ENCODE data around the gene METTL2B. TPM values are rescaled to one million over a fixed set of nuclear protein-coding genes. Genes with fewer than 3 reads are reported as not detected.
A peak's percentile ranks its signal among the peaks of the same experiment; 100 is the strongest.
"Not testable (repeated sequence)": the region's sequence is repeated elsewhere in the genome, so short reads cannot be mapped to it uniquely, and the experiment has no call there.

METTL2B gene
- total and polyA plus RNA-seq, 2 donors (not counting 3 experiments of a cell fraction or from before 2014, with no cell fraction given), result 15.9 to 30.0 TPM

DNA sequence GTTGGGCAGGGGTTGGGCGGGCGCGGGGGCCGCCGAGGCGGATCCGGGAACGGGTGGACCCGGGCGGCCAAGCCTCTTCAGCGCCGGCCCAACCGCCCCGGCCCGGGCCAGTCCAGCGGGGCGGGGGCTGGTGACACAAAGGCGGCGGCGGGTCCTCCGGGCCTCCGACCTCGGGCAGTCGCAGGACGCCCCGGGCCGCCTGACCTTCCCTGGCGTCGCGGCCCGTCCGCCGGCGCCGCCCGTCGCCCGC is 54.2 kb downstream of the METTL2B start:
- peaks cover 6% of the 10 kb centered on the region for H3K4me1 ChIP-seq (ENCODE audit: control insufficient read depth, extremely low read depth, insufficient read depth, low read length)
- dilution Hi-C loops (cut with MboI; ENCODE audit: extremely low pct_ligation_motif_present, low sequenced_read_pairs), result no loop called here
- CTCF ChIA-PET, result no interaction called here

DNA sequence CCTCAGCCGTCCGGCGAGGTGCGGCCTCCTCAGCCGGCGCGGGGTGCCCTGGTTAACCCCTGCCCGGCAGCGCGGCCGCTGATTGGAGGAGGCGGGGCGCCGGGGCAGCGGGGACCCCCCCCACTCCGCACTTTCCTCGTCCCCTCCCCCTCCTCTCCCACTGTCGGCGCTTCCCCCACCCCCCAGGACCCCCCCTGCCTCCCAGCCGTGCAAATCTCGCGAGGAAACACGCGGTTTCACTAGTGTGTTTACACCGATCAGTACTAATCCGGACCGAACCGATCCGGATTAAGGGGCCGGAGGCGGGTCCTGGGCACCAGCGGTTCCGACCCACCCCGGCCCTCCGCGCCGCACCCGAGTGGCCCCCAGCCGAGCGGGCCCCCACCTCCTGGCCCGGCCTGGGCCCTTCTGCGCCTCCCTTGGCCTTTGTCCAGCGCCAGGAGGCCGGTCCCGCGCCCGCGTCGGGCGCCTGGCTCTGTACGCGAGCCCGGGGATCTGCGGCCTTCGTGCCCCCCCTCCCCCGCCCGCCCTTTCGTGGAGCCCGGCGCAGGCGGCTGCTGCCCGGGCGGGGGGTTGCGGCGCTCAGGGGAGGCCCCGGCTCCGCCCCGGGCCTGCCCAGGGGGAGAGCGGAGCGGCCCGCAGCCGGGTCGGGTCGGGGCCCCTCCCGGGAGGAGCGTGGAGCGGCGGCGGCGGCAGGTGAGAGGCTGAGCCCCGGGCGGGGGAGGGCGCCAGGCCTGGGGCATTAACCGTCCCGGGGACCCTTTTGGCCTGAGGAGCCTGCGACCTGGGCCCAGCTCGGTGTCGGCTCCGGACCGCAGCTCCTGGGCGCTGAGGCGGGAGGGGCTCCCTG is 54.8 kb downstream of the METTL2B start:
- peak overlapping the region; percentile 11 for H3K4me2 ChIP-seq (ENCODE audit: insufficient read depth, low read length)
- not testable (repeated sequence) for H3K9me1 ChIP-seq (replicated peaks; ENCODE audit: control insufficient read depth, extremely low read depth, insufficient read depth, low read length)
- FAIRE-seq, result peak; percentile 74

More for the DNA sequence above, 54.2 kb downstream of the METTL2B start:
- Histone ChIP-seq H3K4me2 (ENCODE audit: insufficient read depth, low read length) (peak overlapping the region; percentile 11), H3K9ac (replicated peaks; ENCODE audit: extremely low read depth, insufficient read depth, low read length) (peak overlapping the region; percentile 47), H2AFZ (ENCODE audit: low read depth, low read length) (peak overlapping the region; percentile 29), H3K79me2 (ENCODE audit: control insufficient read depth, insufficient read depth, low read length) (peaks cover 40% of the 10 kb centered on the region), H4K20me1 (replicated peaks; ENCODE audit: control insufficient read depth, extremely low read depth, insufficient read depth, low read length) (no peaks in the 10 kb centered on the region), H3K4me3 (replicated peaks in 1 of 3; ENCODE audit: insufficient read depth in 1 of 3, low read depth in 1 of 3, low read length in 3 of 3) (peak overlapping the region; percentile 42 to 73 (median 50)), H3K36me3 (ENCODE audit: control insufficient read depth in 2 of 2, extremely low read depth in 1 of 2, insufficient read depth in 2 of 2, low read length in 2 of 2) (no peaks in the 10 kb centered on the region), H3K9me3 (replicated peaks; ENCODE audit: control insufficient read depth, insufficient read depth, low read length) (no peaks in the 10 kb centered on the region), H3K27ac (ENCODE audit: insufficient read depth, low read depth, low read length) (peak overlapping the region; percentile 53), H3K9me1 (replicated peaks; ENCODE audit: control insufficient read depth, extremely low read depth, insufficient read depth, low read length) (no peaks in the 10 kb centered on the region), H3K27me3 (ENCODE audit: control insufficient read depth in 2 of 2, insufficient read depth in 2 of 2, low read length in 2 of 2) (no peaks in the 10 kb centered on the region)
- DNase-seq (ENCODE audit: low read depth, low spot score), result no peak
- no peak for FAIRE-seq
- POLR2A ChIA-PET, result no interaction called here
- no TSS peak for BruUV-seq (replicated peaks)
- no peak for TF ChIP-seq JUN (IDR thresholded peaks at IDR 0.05; ENCODE audit: borderline replicate concordance, insufficient read depth, insufficient read length, low read depth)
- TF ChIP-seq CTCF (IDR thresholded peaks at IDR 0.05; ENCODE audit: extremely low read depth in 1 of 2, insufficient read depth in 1 of 2, low read depth in 1 of 2, low read length in 2 of 2), result no peak
- peak; percentile 87 for TF ChIP-seq POLR2AphosphoS5 (IDR thresholded peaks at IDR 0.05; ENCODE audit: insufficient read depth, low read depth, low read length)
- no peak for TF ChIP-seq MYC (IDR thresholded peaks at IDR 0.05; ENCODE audit: low read depth, low read length)
- no peak for TF ChIP-seq GATA2 (IDR thresholded peaks at IDR 0.05; ENCODE audit: insufficient read depth, insufficient read length, low read depth, low read length)
- TF ChIP-seq EZH2 (IDR thresholded peaks at IDR 0.05; ENCODE audit: borderline replicate concordance, low read depth, low read length, severe bottlenecking), result no peak
- TF ChIP-seq, protein P1, sequence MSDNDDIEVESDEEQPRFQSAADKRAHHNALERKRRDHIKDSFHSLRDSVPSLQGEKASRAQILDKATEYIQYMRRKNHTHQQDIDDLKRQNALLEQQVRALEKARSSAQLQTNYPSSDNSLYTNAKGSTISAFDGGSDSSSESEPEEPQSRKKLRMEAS (IDR thresholded peaks at IDR 0.05; ENCODE audit: insufficient read depth, insufficient read length), result no peak
- no peak for TF ChIP-seq FOS (IDR thresholded peaks at IDR 0.05; ENCODE audit: borderline replicate concordance, insufficient read depth, low read length)
- TF ChIP-seq POLR2A (IDR thresholded peaks at IDR 0.05; ENCODE audit: low read depth, low read length), result peak; percentile 92
- intact Hi-C loops (cut with micrococcal nuclease), result loop anchor here (1.0 kb wide), 2 partner anchors 7 to 54 kb away; partner anchors contain the start of gene METTL2B

More for the DNA sequence above, 54.8 kb downstream of the METTL2B start:
- POLR2A ChIA-PET; CTCF ChIA-PET; H3K36me3 ChIP-seq (ENCODE audit: control insufficient read depth in 2 of 2, extremely low read depth in 1 of 2, insufficient read depth in 2 of 2, low read length in 2 of 2); H4K20me1 ChIP-seq (replicated peaks; ENCODE audit: control insufficient read depth, extremely low read depth, insufficient read depth, low read length); H3K27me3 ChIP-seq (ENCODE audit: control insufficient read depth in 2 of 2, insufficient read depth in 2 of 2, low read length in 2 of 2); H3K9me3 ChIP-seq (replicated peaks; ENCODE audit: control insufficient read depth, insufficient read depth, low read length); BruUV-seq (replicated peaks); H3K4me1 ChIP-seq (ENCODE audit: control insufficient read depth, extremely low read depth, insufficient read depth, low read length); dilution Hi-C loops (cut with MboI; ENCODE audit: extremely low pct_ligation_motif_present, low sequenced_read_pairs); H2AFZ ChIP-seq (ENCODE audit: low read depth, low read length): not testable (repeated sequence)
- peak overlapping the region; percentile 50 to 73 (median 54) for H3K4me3 ChIP-seq (replicated peaks in 1 of 3; ENCODE audit: insufficient read depth in 1 of 3, low read depth in 1 of 3, low read length in 3 of 3)
- intact Hi-C loops (cut with micrococcal nuclease), result loop anchor here (1.0 kb wide), 2 partner anchors 8 to 55 kb away; partner anchors contain the start of gene METTL2B
- H3K79me2 ChIP-seq (ENCODE audit: control insufficient read depth, insufficient read depth, low read length), result peaks cover 45% of the 10 kb centered on the region
- H3K27ac ChIP-seq (ENCODE audit: insufficient read depth, low read depth, low read length), result peak overlapping the region; percentile 82
- peak overlapping the region; percentile 88 for H3K9ac ChIP-seq (replicated peaks; ENCODE audit: extremely low read depth, insufficient read depth, low read length)
- peak; percentile 83 for DNase-seq (ENCODE audit: low read depth, low spot score)
